Ishikawa (cell line): ENCODE results near the gene GALK2.

Experiments
- CEBPB ChIP-seq: IDR thresholded peaks from 2 replicates; pipeline ENCODE4 v1.6.1; 2012
- CREB1 ChIP-seq: IDR thresholded peaks from 2 replicates; pipeline ENCODE4 v1.6.1; 2012; ENCODE audit warnings: low read depth
- EGR1 ChIP-seq: IDR thresholded peaks from 2 replicates; pipeline ENCODE4 v1.6.1; 2012
- EP300 ChIP-seq: IDR thresholded peaks from 2 replicates; pipeline ENCODE4 v1.6.1; 2012; ENCODE audit warnings: borderline replicate concordance
- FOXM1 ChIP-seq: IDR thresholded peaks from 2 replicates; pipeline ENCODE4 v1.6.1; 2012; ENCODE audit warnings: low read depth, borderline replicate concordance
- MAX ChIP-seq: IDR thresholded peaks from 2 replicates; pipeline ENCODE4 v1.6.1; 2012
- NFIC ChIP-seq: IDR thresholded peaks from 2 replicates; pipeline ENCODE4 v1.6.1; 2012
- RAD21 ChIP-seq: IDR thresholded peaks from 2 replicates; pipeline ENCODE4 v1.6.1; 2012; ENCODE audit warnings: low read depth
- REST ChIP-seq: IDR thresholded peaks from 2 replicates; pipeline ENCODE4 v1.6.1; 2012; ENCODE audit warnings: low read depth, mild to moderate bottlenecking
- TAF1 ChIP-seq: IDR thresholded peaks from 2 replicates; pipeline ENCODE4 v1.6.1; 2012; ENCODE audit warnings: low read depth, mild to moderate bottlenecking
- TCF12 ChIP-seq: IDR thresholded peaks from 2 replicates; pipeline ENCODE4 v1.6.1; 2012; ENCODE audit warnings: low read depth
- TEAD4 ChIP-seq: IDR thresholded peaks from 2 replicates; pipeline ENCODE4 v1.6.1; 2012
- YY1 ChIP-seq: IDR thresholded peaks from 2 replicates; pipeline ENCODE4 v1.6.1; 2012; ENCODE audit warnings: low read depth
- ZBTB7A ChIP-seq: IDR thresholded peaks from 2 replicates; pipeline ENCODE4 v1.6.1; 2012; ENCODE audit warnings: low read depth
- TF ChIP-seq, protein P1 (sequence below): IDR thresholded peaks from 2 replicates; pipeline ENCODE4 v1.6.1; 2012

The GALK2 gene

GRCh38 chr15:49196856-49197255 lies 26.8 kb downstream of the GALK2 start:
- TF ChIP-seq REST (no peak), NFIC (no peak), RAD21 (no peak), YY1 (no peak), TCF12 (no peak), MAX (no peak), CEBPB (no peak), TEAD4 (no peak), TAF1 (no peak), FOXM1 (no peak), EP300 (no peak), CREB1 (no peak), EGR1 (no peak), ZBTB7A (no peak)
- TF ChIP-seq, protein P1, sequence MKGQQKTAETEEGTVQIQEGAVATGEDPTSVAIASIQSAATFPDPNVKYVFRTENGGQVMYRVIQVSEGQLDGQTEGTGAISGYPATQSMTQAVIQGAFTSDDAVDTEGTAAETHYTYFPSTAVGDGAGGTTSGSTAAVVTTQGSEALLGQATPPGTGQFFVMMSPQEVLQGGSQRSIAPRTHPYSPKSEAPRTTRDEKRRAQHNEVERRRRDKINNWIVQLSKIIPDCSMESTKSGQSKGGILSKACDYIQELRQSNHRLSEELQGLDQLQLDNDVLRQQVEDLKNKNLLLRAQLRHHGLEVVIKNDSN = no peak

DNA sequence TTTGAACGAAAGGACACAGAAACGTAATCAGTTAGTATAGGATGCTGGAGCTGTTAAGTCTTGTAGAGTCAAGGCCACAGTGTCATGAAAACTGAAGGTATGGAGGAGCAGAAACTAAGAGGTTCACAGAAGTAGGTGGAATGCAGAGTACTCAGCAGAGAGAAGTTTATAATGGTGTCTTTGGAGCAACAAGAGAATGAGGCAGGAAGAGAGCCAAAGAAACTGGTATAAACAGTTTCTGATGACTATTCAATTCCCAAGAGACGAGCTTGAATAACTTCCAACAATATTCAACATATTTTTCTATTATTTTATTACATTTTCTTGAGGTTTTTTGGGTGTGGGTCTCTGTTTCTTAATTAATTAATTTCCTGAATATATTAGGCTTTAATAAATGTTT lies 29.6 kb downstream of the GALK2 start:
- no peak for TF ChIP-seq TEAD4
- no peak for TF ChIP-seq TAF1
- TF ChIP-seq RAD21 = no peak
- no peak for TF ChIP-seq YY1
- TF ChIP-seq REST = no peak

- TF ChIP-seq CEBPB = no peak
- TF ChIP-seq RAD21 = no peak
- no peak for TF ChIP-seq NFIC
- no peak for TF ChIP-seq EGR1
- no peak for TF ChIP-seq ZBTB7A
- no peak for TF ChIP-seq CREB1
- TF ChIP-seq YY1 = no peak
- no peak for TF ChIP-seq MAX
- TF ChIP-seq REST = no peak
- TF ChIP-seq, protein P1 = no peak
- TF ChIP-seq TEAD4 = no peak
- TF ChIP-seq EP300 = no peak
- no peak for TF ChIP-seq TAF1
- no peak for TF ChIP-seq FOXM1
- no peak for TF ChIP-seq TCF12
These were observed 30.3 kb downstream of the GALK2 start for GRCh38 chr15:49200347-49200746.

GRCh38 chr15:49212897-49213296 lies 42.9 kb downstream of the GALK2 start:
- TF ChIP-seq REST (no peak), CREB1 (no peak), MAX (no peak), FOXM1 (no peak), RAD21 (no peak), EGR1 (no peak), TAF1 (no peak), TCF12 (no peak), EP300 (no peak)
